ENCODE data around the gene SLC5A7. TPM values are rescaled to one million over a fixed set of nuclear protein-coding genes. Genes with fewer than 3 reads are reported as not detected.
A peak's percentile ranks its signal among the peaks of the same experiment; 100 is the strongest.

The SLC5A7 gene
- under 1 TPM in 1 of 2 donors, not detected in 1; 0.14 TPM for total RNA-seq

- Histone ChIP-seq H3K4me3 (peak within 1 kb of the TSS; percentile 58), H3K27me3 (replicated peaks; ENCODE audit: insufficient read depth) (no peaks in the 10 kb centered on the region), H3K9me3 (no peaks in the 10 kb centered on the region), H3K27ac (no peak within 1 kb of the TSS), H3K36me3 (no peaks in the 10 kb centered on the region), H3K4me1 (ENCODE audit: control insufficient read depth in 1 of 2, low read depth in 2 of 2) (peaks cover 6 to 12% of the 10 kb centered on the region in 2 donors)
- TF ChIP-seq, protein P1, sequence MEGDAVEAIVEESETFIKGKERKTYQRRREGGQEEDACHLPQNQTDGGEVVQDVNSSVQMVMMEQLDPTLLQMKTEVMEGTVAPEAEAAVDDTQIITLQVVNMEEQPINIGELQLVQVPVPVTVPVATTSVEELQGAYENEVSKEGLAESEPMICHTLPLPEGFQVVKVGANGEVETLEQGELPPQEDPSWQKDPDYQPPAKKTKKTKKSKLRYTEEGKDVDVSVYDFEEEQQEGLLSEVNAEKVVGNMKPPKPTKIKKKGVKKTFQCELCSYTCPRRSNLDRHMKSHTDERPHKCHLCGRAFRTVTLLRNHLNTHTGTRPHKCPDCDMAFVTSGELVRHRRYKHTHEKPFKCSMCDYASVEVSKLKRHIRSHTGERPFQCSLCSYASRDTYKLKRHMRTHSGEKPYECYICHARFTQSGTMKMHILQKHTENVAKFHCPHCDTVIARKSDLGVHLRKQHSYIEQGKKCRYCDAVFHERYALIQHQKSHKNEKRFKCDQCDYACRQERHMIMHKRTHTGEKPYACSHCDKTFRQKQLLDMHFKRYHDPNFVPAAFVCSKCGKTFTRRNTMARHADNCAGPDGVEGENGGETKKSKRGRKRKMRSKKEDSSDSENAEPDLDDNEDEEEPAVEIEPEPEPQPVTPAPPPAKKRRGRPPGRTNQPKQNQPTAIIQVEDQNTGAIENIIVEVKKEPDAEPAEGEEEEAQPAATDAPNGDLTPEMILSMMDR (IDR thresholded peaks at IDR 0.05), result no peak
- DNase-seq (ENCODE audit: low spot score) (no peak), ATAC-seq (ENCODE audit: insufficient number of reproducible peaks, low FRiP score, low read depth) (no peak)
These were observed at the start of gene SLC5A7 for GRCh38 chr2:107986278-107987217. SLC5A7 (plus strand) TSS chr2:107986524; CDS start chr2:107988156, 1,632 bp downstream.

GRCh38 chr2:107961395-107961794, 24.9 kb upstream of the SLC5A7 start:
- DNase-seq (ENCODE audit: low spot score), result no peak
- no peaks in the 10 kb centered on the region for H3K9me3 ChIP-seq
- TF ChIP-seq, protein P1 (IDR thresholded peaks at IDR 0.05), result no peak
- ATAC-seq (ENCODE audit: insufficient number of reproducible peaks, low FRiP score, low read depth), result no peak
- no peak overlapping the region for H3K4me3 ChIP-seq
- H3K36me3 ChIP-seq, result no peaks in the 10 kb centered on the region
- no peaks in the 10 kb centered on the region for H3K27me3 ChIP-seq (replicated peaks; ENCODE audit: insufficient read depth)
- no peaks in the 10 kb centered on the region for H3K4me1 ChIP-seq (ENCODE audit: control insufficient read depth in 1 of 2, low read depth in 2 of 2)
- no peak overlapping the region for H3K27ac ChIP-seq

DNA sequence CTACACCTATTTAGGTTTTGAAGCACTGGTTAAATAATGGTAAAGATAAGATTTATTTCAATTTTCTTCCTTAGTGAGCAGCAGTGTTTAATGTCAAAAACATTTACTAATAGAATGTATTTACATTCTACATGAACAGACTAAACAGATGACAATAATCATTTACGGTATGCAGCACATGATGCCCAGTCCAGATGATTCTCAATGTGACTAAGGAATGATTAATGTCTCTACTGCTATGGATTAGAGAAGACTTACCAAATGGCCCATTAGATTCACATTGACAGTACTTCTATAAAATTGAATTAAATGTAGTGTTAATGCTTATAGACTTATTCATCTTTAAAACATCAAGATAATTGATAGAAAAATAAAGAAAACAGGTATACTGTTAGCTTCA, 22.1 kb upstream of the SLC5A7 start:
- Histone ChIP-seq H3K4me1 (ENCODE audit: control insufficient read depth in 1 of 2, low read depth in 2 of 2) (no peaks in the 10 kb centered on the region), H3K27ac (no peak overlapping the region), H3K27me3 (replicated peaks; ENCODE audit: insufficient read depth) (no peaks in the 10 kb centered on the region), H3K9me3 (no peaks in the 10 kb centered on the region), H3K4me3 (no peak overlapping the region), H3K36me3 (no peaks in the 10 kb centered on the region)
- DNase-seq (ENCODE audit: low spot score) (no peak), ATAC-seq (ENCODE audit: insufficient number of reproducible peaks, low FRiP score, low read depth) (no peak)
- TF ChIP-seq, protein P1 (IDR thresholded peaks at IDR 0.05), result no peak

- ATAC-seq (ENCODE audit: insufficient number of reproducible peaks, low FRiP score, low read depth), result no peak
- H3K27me3 ChIP-seq (replicated peaks; ENCODE audit: insufficient read depth), result no peaks in the 10 kb centered on the region
- H3K4me1 ChIP-seq (ENCODE audit: control insufficient read depth in 1 of 2, low read depth in 2 of 2), result peaks cover 6 to 8% of the 10 kb centered on the region in 2 donors
- no peak overlapping the region for H3K4me3 ChIP-seq
- no peaks in the 10 kb centered on the region for H3K9me3 ChIP-seq
- no peaks in the 10 kb centered on the region for H3K36me3 ChIP-seq
- TF ChIP-seq, protein P1 (IDR thresholded peaks at IDR 0.05), result no peak
- no peak overlapping the region for H3K27ac ChIP-seq
- no peak for DNase-seq (ENCODE audit: low spot score)
These were observed 1.6 kb upstream of the SLC5A7 start for GRCh38 chr2:107984707-107985106.

DNA sequence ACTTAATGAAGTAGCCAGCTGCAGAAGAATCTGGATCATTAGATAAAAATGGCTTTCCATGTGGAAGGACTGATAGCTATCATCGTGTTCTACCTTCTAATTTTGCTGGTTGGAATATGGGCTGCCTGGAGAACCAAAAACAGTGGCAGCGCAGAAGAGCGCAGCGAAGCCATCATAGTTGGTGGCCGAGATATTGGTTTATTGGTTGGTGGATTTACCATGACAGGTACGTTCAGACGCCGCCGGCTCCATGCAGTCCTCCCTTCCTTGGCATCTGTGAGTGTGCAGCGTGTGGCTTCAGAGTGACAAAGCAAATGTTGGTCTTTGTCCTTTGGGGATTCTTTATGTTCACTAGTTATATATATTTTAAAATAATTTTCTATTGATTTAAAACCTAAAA, 1.8 kb downstream of the SLC5A7 start:
- Histone ChIP-seq H3K27me3 (replicated peaks; ENCODE audit: insufficient read depth) (no peaks in the 10 kb centered on the region), H3K9me3 (no peaks in the 10 kb centered on the region), H3K36me3 (no peaks in the 10 kb centered on the region), H3K4me3 (no peak overlapping the region), H3K27ac (no peak overlapping the region), H3K4me1 (ENCODE audit: control insufficient read depth in 1 of 2, low read depth in 2 of 2) (peaks cover 11 to 26% of the 10 kb centered on the region in 2 donors)
- ATAC-seq (ENCODE audit: insufficient number of reproducible peaks, low FRiP score, low read depth) (no peak), DNase-seq (ENCODE audit: low spot score) (no peak)
- TF ChIP-seq, protein P1 (IDR thresholded peaks at IDR 0.05), result no peak
